Measurements from ENCODE around the gene VPS13C.
A peak's percentile ranks its signal among the peaks of the same experiment; 100 is the strongest.

VPS13C gene

DNA sequence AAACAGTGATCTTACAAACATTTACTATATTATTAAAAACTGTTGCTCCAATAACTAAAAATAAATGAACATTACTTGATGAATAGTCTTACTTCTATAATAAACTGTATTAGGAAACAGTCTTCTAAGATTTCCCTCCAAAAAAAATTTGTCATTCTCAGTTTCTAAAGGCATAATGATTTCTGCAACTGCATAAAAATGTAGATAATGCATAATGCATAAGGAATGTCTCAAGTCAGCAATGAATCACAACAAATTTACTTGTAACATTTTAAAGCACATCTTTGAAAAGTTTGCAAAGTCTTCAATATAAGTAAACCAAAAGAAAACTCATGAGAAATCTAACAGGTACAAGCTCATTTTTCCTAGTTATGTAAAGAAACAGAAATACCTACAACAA lies 113.5 kb downstream of the VPS13C start:
- DNase-seq (ENCODE audit: low read depth), result peak; percentile 15
- TF ChIP-seq, protein P1, sequence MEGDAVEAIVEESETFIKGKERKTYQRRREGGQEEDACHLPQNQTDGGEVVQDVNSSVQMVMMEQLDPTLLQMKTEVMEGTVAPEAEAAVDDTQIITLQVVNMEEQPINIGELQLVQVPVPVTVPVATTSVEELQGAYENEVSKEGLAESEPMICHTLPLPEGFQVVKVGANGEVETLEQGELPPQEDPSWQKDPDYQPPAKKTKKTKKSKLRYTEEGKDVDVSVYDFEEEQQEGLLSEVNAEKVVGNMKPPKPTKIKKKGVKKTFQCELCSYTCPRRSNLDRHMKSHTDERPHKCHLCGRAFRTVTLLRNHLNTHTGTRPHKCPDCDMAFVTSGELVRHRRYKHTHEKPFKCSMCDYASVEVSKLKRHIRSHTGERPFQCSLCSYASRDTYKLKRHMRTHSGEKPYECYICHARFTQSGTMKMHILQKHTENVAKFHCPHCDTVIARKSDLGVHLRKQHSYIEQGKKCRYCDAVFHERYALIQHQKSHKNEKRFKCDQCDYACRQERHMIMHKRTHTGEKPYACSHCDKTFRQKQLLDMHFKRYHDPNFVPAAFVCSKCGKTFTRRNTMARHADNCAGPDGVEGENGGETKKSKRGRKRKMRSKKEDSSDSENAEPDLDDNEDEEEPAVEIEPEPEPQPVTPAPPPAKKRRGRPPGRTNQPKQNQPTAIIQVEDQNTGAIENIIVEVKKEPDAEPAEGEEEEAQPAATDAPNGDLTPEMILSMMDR (conservative IDR thresholded peaks at IDR 0.05; ENCODE audit: low read length), result no peak
- H3K4me3 ChIP-seq (ENCODE audit: low read length), result no peak overlapping the region

DNA sequence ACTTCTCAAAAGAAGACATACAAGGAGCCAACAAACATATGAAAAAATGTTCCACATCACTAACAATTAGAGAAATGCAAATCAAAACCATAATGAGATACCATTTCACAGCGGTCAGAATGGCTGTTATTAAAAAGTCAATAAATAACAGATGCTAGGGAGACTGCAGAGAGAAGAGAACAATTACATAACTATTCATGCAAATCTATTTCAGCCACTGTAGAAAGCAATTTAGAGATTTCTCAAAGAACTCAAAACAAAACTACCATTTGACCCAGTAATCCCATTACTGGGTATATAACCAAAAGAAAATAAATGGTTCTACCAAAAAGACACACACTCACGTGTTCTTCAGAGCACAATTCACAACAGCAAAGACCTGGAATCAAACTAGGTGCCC lies 116.3 kb downstream of the VPS13C start:
- DNase-seq (ENCODE audit: low read depth), result no peak
- no peak overlapping the region for H3K4me3 ChIP-seq (ENCODE audit: low read length)
- TF ChIP-seq, protein P1 (conservative IDR thresholded peaks at IDR 0.05; ENCODE audit: low read length), result no peak

DNA sequence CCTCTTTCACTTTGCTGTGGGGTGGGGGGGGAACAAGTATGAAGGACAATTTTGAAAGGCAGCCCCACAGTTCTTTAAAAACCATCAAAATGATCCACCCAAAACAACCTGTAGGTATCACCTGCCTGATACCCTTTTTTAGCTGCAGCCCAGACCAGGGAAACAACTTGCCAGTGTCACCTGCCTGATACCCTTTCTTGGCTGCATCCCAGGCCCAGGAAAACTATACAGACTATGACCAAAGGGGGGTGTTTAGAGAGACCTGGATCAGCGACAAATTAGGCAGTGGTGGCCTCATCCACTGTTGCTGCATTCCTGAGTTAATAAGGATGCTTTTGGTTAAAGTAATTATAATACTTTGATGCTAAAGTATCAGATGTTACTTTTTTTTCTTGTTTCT lies 122.0 kb downstream of the VPS13C start:
- H3K4me3 ChIP-seq (ENCODE audit: low read length), result no peak overlapping the region
- DNase-seq (ENCODE audit: low read depth), result no peak
- TF ChIP-seq, protein P1 (conservative IDR thresholded peaks at IDR 0.05; ENCODE audit: low read length), result no peak

DNA sequence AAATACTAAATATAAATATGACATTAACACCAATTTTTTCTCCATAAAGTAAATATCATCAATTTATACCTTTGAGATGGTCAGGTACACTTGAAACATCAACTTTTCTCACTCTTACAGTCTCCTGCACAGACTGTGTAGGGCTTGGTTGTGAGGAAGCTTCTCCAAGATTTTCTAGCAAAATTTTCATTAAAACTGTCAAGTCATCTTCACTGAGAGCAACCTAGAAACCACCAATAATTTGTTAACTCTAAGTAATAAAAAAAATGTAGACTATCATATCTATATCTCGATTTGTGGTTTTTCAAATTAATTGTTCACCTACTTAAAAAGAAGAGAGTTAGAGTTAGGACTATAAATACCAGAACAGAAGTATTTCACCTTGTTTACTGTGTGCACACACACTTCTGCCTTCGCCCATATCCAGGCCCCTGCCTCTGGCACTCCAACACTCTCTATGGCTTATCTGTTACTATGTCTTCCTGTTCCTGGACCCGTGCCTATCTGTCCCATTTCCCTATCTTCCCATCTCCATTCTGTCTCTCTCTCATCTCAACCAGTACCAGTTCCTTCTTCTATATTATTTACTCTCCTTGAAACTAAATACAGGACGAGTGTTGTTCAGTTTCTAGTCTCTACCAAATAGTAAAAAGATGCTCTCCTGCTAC lies 123.6 kb downstream of the VPS13C start:
- H3K4me3 ChIP-seq (ENCODE audit: low read length), result no peak overlapping the region
- DNase-seq (ENCODE audit: low read depth), result no peak
- TF ChIP-seq, protein P1 (conservative IDR thresholded peaks at IDR 0.05; ENCODE audit: low read length), result no peak

DNA sequence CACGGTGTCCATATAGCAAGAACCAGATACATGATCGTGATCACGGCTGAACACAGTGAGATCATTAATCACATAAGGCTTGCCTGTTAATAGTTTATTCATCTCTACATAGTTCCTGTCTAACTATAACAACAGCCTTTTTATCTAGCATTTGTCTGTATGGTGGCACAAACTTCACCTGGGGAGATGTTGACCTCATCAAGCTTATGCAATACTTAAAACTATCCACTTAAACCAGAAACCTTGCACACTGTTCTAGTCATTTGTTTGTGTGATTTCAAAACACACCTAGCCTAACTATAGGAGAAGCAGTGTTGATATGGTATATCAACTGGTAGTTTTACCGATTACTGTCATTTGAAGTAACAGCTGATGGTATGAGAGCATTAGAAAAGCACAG lies 124.8 kb downstream of the VPS13C start:
- no peak for DNase-seq (ENCODE audit: low read depth)
- TF ChIP-seq, protein P1 (conservative IDR thresholded peaks at IDR 0.05; ENCODE audit: low read length), result no peak
- no peak overlapping the region for H3K4me3 ChIP-seq (ENCODE audit: low read length)

DNA sequence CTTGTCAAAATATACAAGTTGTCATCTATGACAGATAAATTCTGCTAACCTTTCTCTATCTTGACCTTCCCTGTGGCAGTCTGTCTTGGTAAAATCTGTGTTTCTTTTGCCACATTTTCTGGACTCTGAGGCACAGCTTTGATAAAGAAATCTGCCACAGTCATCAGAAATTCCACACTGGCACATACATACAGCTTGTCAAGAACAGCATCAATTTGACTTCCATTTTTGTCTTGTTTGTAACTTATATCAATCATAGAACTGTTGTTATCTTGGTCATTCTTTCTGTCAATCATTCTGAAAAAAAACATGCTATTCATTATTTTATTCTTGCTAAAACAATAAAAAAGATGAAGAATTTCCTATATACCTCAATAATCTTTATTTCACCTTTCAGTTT lies 130.8 kb downstream of the VPS13C start:
- TF ChIP-seq, protein P1 (conservative IDR thresholded peaks at IDR 0.05; ENCODE audit: low read length), result no peak
- DNase-seq (ENCODE audit: low read depth), result no peak
- H3K4me3 ChIP-seq (ENCODE audit: low read length), result no peak overlapping the region

DNA sequence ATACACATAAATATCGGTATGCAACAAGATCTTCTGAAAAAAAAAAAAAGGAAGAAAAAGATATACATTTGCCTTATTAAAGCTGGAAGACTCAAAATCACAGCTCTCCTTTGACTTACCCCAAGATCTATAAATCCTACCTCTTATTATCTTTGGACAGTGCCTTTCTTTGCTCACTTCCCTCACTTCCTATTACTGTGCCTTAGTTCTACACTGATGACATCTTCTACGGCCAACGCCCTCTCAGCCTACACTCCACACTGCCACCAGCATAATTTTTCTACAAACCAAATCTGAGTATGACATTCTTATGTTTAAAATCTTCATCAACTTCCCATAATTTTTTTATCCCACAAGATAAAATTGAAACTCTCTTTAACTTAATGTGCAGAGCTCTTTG lies 137.1 kb downstream of the VPS13C start:
- DNase-seq (ENCODE audit: low read depth), result no peak
- TF ChIP-seq, protein P1 (conservative IDR thresholded peaks at IDR 0.05; ENCODE audit: low read length), result no peak
- no peak overlapping the region for H3K4me3 ChIP-seq (ENCODE audit: low read length)

Data from AG10803 (cell line).